ENCODE measurements around the gene ISYNA1. TPM values are rescaled to one million over a fixed set of nuclear protein-coding genes. Genes with fewer than 3 reads are reported as not detected.

Gene ISYNA1
- total RNA-seq, 1 experiment from 2014 or later, result 6.8 TPM

DNA sequence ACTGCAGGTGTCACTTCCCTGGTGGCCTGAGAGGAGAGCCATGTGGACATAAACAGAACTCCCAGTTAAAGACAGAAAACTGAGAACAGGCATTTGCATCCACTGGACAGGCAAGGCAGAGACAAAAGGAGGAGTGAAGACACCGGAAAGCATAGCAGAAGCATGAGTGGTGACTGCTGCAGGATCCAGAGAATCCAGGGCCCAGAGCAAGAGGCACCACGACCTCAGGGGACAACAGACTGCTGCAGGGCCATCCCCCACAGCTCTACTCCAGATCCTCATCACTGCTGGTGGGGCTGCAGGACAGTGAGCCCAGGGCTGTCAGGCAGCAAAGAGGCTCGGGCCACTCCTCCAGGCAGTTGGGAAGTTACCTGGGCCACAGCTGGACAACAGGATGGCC, 14.5 kb upstream of the ISYNA1 start:
- no peaks in the 10 kb centered on the region for H3K9me3 Mint-ChIP-seq (ENCODE audit: unreplicated experiment)
- no peak overlapping the region for H3K27ac Mint-ChIP-seq (ENCODE audit: low read depth, unreplicated experiment)
- no peak for DNase-seq (ENCODE audit: unreplicated experiment)
- TF ChIP-seq CTCF (IDR thresholded peaks at IDR 0.05; ENCODE audit: unreplicated experiment), result no peak
- no TSS peak for BruUV-seq (replicated peaks)
- H3K4me3 Mint-ChIP-seq (ENCODE audit: unreplicated experiment), result no peak overlapping the region
- peaks cover 57% of the 10 kb centered on the region for H3K36me3 Mint-ChIP-seq (ENCODE audit: insufficient read depth, unreplicated experiment)
- CTCF ChIA-PET, result interaction anchor here (0.7 to 5.1 kb wide), 9 partner anchors 10 to 396 kb away, joined by 3 to 59 read pairs (median 10); no protein-coding TSS in a partner anchor
- H3K27me3 Mint-ChIP-seq (ENCODE audit: insufficient read depth, unreplicated experiment), result no peaks in the 10 kb centered on the region
- H3K4me1 Mint-ChIP-seq (ENCODE audit: insufficient read depth, unreplicated experiment), result peaks cover 9% of the 10 kb centered on the region
- intact Hi-C loops (cut with micrococcal nuclease), result loop anchor here (5.0 kb wide), 1 partner anchor 70 kb away; the partner anchor contains the start of gene ELL
- POLR2A ChIA-PET, result interaction anchor here (2.1 to 2.2 kb wide), 2 partner anchors 69 to 119 kb away, joined by 6 to 13 read pairs; partner anchors contain the start of genes ELL and UBA52

GRCh38 chr19:18450931-18451836, 13.3 kb upstream of the ISYNA1 start:
- peaks cover 9% of the 10 kb centered on the region for H3K4me1 Mint-ChIP-seq (ENCODE audit: insufficient read depth, unreplicated experiment)
- ChIA-PET CTCF (interaction anchor here (0.5 to 5.1 kb wide), 38 partner anchors 8 to 736 kb away, joined by 3 to 59 read pairs (median 4); partner anchors contain the start of genes FKBP8, REX1BD and SSBP4), POLR2A (interaction anchor here (1.0 to 2.2 kb wide), 7 partner anchors 9 to 120 kb away, joined by 3 to 7 read pairs (median 4); partner anchors contain the start of genes ELL and UBA52)
- peak; percentile 97 for TF ChIP-seq CTCF (IDR thresholded peaks at IDR 0.05; ENCODE audit: unreplicated experiment)
- H3K27ac Mint-ChIP-seq (ENCODE audit: low read depth, unreplicated experiment), result peak overlapping the region; percentile 14
- no peaks in the 10 kb centered on the region for H3K27me3 Mint-ChIP-seq (ENCODE audit: insufficient read depth, unreplicated experiment)
- peak; percentile 78 for DNase-seq (ENCODE audit: unreplicated experiment)
- H3K4me3 Mint-ChIP-seq (ENCODE audit: unreplicated experiment), result no peak overlapping the region
- intact Hi-C loops (cut with micrococcal nuclease), result loop anchor here (5.0 kb wide), 1 partner anchor 71 kb away; the partner anchor contains the start of gene ELL
- peaks cover 55% of the 10 kb centered on the region for H3K36me3 Mint-ChIP-seq (ENCODE audit: insufficient read depth, unreplicated experiment)
- BruUV-seq (replicated peaks), result no TSS peak
- H3K9me3 Mint-ChIP-seq (ENCODE audit: unreplicated experiment), result no peaks in the 10 kb centered on the region

DNA sequence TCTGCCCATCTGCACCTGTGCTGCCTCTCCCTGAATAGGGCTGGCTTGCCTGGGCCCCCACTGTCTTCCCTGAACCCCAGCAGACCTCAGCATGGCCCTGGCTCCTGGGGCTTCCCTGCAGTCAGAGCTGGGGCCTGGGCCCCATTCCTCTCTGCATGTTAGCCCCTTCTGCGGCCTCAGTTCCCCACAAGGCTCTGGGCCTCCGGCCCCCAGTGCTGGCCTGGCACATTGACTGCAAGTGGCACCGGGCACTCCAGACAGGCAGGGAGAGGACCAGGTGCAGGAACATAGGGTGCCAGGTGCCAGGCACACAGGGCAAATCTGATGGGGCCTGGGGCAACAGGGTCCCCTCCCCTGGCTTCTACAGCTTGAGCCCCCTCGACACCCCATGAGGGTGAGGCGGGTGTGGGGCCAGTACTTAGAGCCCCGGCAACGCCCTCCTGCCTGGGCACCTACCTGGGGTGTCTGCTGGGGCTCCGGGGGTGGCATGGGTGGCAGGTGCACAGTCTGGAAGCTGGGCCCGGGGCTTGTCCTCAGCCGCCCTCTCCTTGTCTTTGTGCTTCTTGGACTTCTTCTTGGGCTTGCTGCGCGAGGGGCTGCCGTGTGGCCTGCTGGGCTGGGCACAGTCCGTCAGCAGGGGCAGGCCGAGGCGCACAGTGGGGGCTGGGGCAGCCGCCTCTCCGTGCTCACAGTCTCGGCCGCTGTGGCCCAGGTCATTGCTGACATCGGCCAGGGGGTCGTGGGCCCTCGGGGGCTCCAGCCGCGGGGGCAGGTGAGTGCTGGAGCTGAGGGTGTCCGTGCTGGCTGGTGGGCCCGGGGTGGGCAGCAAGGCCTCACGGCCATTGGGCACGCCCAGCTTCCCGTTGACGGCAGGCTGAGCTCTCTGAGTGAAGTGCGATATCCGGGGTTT, 12.3 kb upstream of the ISYNA1 start:
- intact Hi-C loops (cut with micrococcal nuclease), result loop anchor here (5.0 kb wide), 1 partner anchor 72 kb away; the partner anchor contains the start of gene ELL
- Mint-ChIP-seq H3K4me3 (ENCODE audit: unreplicated experiment) (no peak overlapping the region), H3K27ac (ENCODE audit: low read depth, unreplicated experiment) (peak overlapping the region; percentile 14), H3K9me3 (ENCODE audit: unreplicated experiment) (no peaks in the 10 kb centered on the region), H3K4me1 (ENCODE audit: insufficient read depth, unreplicated experiment) (peaks cover 9% of the 10 kb centered on the region), H3K36me3 (ENCODE audit: insufficient read depth, unreplicated experiment) (peaks cover 55% of the 10 kb centered on the region), H3K27me3 (ENCODE audit: insufficient read depth, unreplicated experiment) (no peaks in the 10 kb centered on the region)
- no peak for DNase-seq (ENCODE audit: unreplicated experiment)
- no TSS peak for BruUV-seq (replicated peaks)
- no peak for TF ChIP-seq CTCF (IDR thresholded peaks at IDR 0.05; ENCODE audit: unreplicated experiment)
- CTCF ChIA-PET, result interaction anchor here (0.5 to 5.1 kb wide), 34 partner anchors 7 to 737 kb away, joined by 3 to 59 read pairs (median 4); partner anchors contain the start of genes FKBP8, REX1BD and SSBP4
- POLR2A ChIA-PET, result interaction anchor here (1.0 to 2.2 kb wide), 7 partner anchors 9 to 121 kb away, joined by 3 to 7 read pairs (median 4); partner anchors contain the start of genes ELL and UBA52
